Heart left ventricle (tissue), 16 donors: ENCODE results near the gene RCBTB1. TPM values are rescaled to one million over a fixed set of nuclear protein-coding genes. Genes with fewer than 3 reads are reported as not detected.

Experiments
- ATAC-seq, 4 donors: fragments of 200-7000 bp; cut with Tn5 transposase; one replicate each; pipeline ENCODE4 v1.9.1; 2020 to 2022; ENCODE audit warnings: moderate library complexity in 4 of 4, mild to moderate bottlenecking in 3 of 4, moderate number of reproducible peaks in 1 of 4
- DNase-seq, 5 donors: peaks; one replicate each; pipeline ENCODE4 v3.0.0-alpha.2; 2020
- H3K27ac ChIP-seq, 12 donors: fragments of 200-600 bp; sonication (generic) in 4 of 12; one replicate each; pipeline versions ENCODE4 v1.5.0 to v1.8.0; 2016 to 2022; ENCODE audit warnings: mild to moderate bottlenecking in 2 of 12
- H3K27me3 ChIP-seq, 9 donors: fragments of 200-600 bp; sonication (generic) in 2 of 9; one replicate each; pipeline versions ENCODE4 v1.5.1 to v1.8.0; 2016 to 2022; ENCODE audit warnings: mild to moderate bottlenecking in 3 of 9
- H3K36me3 ChIP-seq, 9 donors: fragments of 200-600 bp; sonication (generic) in 2 of 9; one replicate each; pipeline versions ENCODE4 v1.5.0 to v1.8.0; 2018 to 2022; ENCODE audit warnings: mild to moderate bottlenecking in 2 of 9
- H3K4me1 ChIP-seq, 12 donors: fragments of 200-600 bp; sonication (generic) in 4 of 12; one replicate each; pipeline versions ENCODE4 v1.5.0 to v1.8.0; 2016 to 2022; ENCODE audit warnings: mild to moderate bottlenecking in 3 of 12
- H3K4me3 ChIP-seq, 12 donors: fragments of 200-600 bp; sonication (generic) in 4 of 12; one replicate each; pipeline versions ENCODE4 v1.5.0 to v1.8.0; 2017 to 2022; ENCODE audit warnings: mild to moderate bottlenecking in 9 of 12, moderate library complexity in 4 of 12
- H3K9me3 ChIP-seq, 12 donors: fragments of 200-600 bp; sonication (generic) in 4 of 12; one replicate each; pipeline versions ENCODE4 v1.5.0 to v1.8.0; 2016 to 2022; ENCODE audit warnings: mild to moderate bottlenecking in 1 of 12
- CTCF ChIP-seq, 12 donors: fragments of 200-600 bp; sonication (generic) in 4 of 12; IDR thresholded peaks; one replicate each; pipeline versions ENCODE4 v1.5.0 to v1.8.0; 2018 to 2022; ENCODE audit warnings: antibody characterized with exemption in 12 of 12, mild to moderate bottlenecking in 5 of 12
- POLR2A ChIP-seq, 2 donors: fragments of 450-650 bp; IDR thresholded peaks; one replicate each; pipeline ENCODE4 v1.6.1; 2017; ENCODE audit warnings: antibody characterized with exemption in 2 of 2, mild to moderate bottlenecking in 2 of 2, moderate library complexity in 2 of 2
- WGBS, 4 donors: extraction: QIAGEN DNeasy Blood & Tissue Kit in 2 of 4; methylation state at CpG; one replicate each; pipeline versions ENCODE4 v1.1.5 to v1.1.7; 2013 to 2018; 5-methylcytosine and 5-hydroxymethylcytosine counted together
- intact Hi-C, 10 donors: fragments of 100-400 bp; cut with DNase I; formaldehyde crosslinking; loops; one replicate each; pipeline versions ENCODE4 v1.11.1 to v1.14.2; 2022
- polyA plus RNA-seq, 2 donors: library from polyadenylated mRNA; stranded (reverse); fragments of 200-250 nt; gene quantifications; one replicate each; pipeline ENCODE4 v1.2.3, GENCODE V29; 2013
- total RNA-seq, 9 donors: library from RNA; depleted of rRNA in 2 of 9; stranded (reverse); fragments of >200 nt in 2 of 9; fragmentation: NEBNext Ultra II Directional in 3 of 9; extraction: Animal tissue kit (Norgen Biotek cat#: 25700) in 3 of 9; gene quantifications; one replicate each; pipeline versions ENCODE4 v1.1.0 to v1.2.4, GENCODE V29; 2016 to 2023
- donor health status: ischemic (EF 13 %, LVEDD 7.1; RV severe dilation, severe dysfunction).
- donor health status: healthy with polysubstance abuse.
- donor health status: DM: no; HTN: yes; CAD: no.
- donor health status: DM: no; HTN: no; CAD: no.
- donor health status: ischemic (EF 25% LVEDD 6.9; RV normal size, moderate dysfunction).
- donor health status: ischemic (EF 25% LVEDD 5.7; RV mildly dilated, moderate dysfunction).
- donor health status: healthy.
- donor health status: DM: yes; HTN: yes; CAD: no.
- donor health status: ischemic (EF 35%, LVEDD 5.7; RV mildly dilated, moderate dysfunction).
- donor health status: nonischemic (EF 11% LVEDD 7.7; RV severe dilation, severe dysfunction).
- donor health status: DM: yes; HTN: yes; CAD: no.
- donor health status: PGD.
- donor health status: ischemic (EF 29% LVEDD 5.4; RV normal size, mild dysfunction).
- donor health status: nonischemic (EF 23%, LVEDD 6.1; RV moderate dilation, normal function).

Gene RCBTB1
- total and polyA plus RNA-seq, 11 donors = 8.5 to 25.8 (median 16.2) TPM

- WGBS, 4 donors = 79 to 100% (median 81%) methylated on average over 3 of the region's 3 CpGs
- H3K4me1 ChIP-seq = peaks cover 0 to 32% (median 13%) of the 10 kb centered on the region in 12 donors
- no peaks in the 10 kb centered on the region for H3K27me3 ChIP-seq
- peaks cover 0 to 47% (median 20%) of the 10 kb centered on the region in 9 donors for H3K36me3 ChIP-seq
- H3K27ac ChIP-seq = no peak overlapping the region
- no peak overlapping the region for H3K4me3 ChIP-seq
- TF ChIP-seq POLR2A (IDR thresholded peaks at IDR 0.05) (no peak), CTCF (IDR thresholded peaks at IDR 0.05) (no peak)
- intact Hi-C loops = no loop called here
- ATAC-seq (no peak), DNase-seq (no peak)
- H3K9me3 ChIP-seq = no peaks in the 10 kb centered on the region
Measured at GRCh38 chr13:49579501-49579900, 5.9 kb downstream of the RCBTB1 start.

GRCh38 chr13:49571299-49572240, 13.8 kb downstream of the RCBTB1 start:
- no peak overlapping the region for H3K27ac ChIP-seq
- H3K4me1 ChIP-seq = peaks cover 0 to 12% (median 2%) of the 10 kb centered on the region in 12 donors
- ATAC-seq (no peak), DNase-seq (no peak)
- whole genome bisulfite sequencing, 4 donors = 86 to 93% (median 89%) methylated on average over 8 of the region's 8 CpGs
- intact Hi-C loops = no loop called here
- H3K36me3 ChIP-seq = peaks cover 0 to 8% (median 5%) of the 10 kb centered on the region in 9 donors
- no peaks in the 10 kb centered on the region for H3K9me3 ChIP-seq
- H3K4me3 ChIP-seq = no peak overlapping the region
- no peaks in the 10 kb centered on the region for H3K27me3 ChIP-seq
- TF ChIP-seq CTCF (IDR thresholded peaks at IDR 0.05) (no peak), POLR2A (IDR thresholded peaks at IDR 0.05) (no peak)

GRCh38 chr13:49569993-49570689, 15.2 kb downstream of the RCBTB1 start:
- Histone ChIP-seq H3K27me3 (no peaks in the 10 kb centered on the region), H3K36me3 (peaks cover 0 to 14% (median 10%) of the 10 kb centered on the region in 9 donors), H3K9me3 (no peaks in the 10 kb centered on the region), H3K4me3 (no peak overlapping the region), H3K27ac (no peak overlapping the region), H3K4me1 (peaks cover 0 to 12% (median 0%) of the 10 kb centered on the region in 12 donors)
- intact Hi-C loops = no loop called here
- no peak for ATAC-seq
- WGBS, 4 donors = 89 to 100% (median 91%) methylated on average over 1 of the region's 1 CpG
- no peak for TF ChIP-seq CTCF (IDR thresholded peaks at IDR 0.05)
- no peak for TF ChIP-seq POLR2A (IDR thresholded peaks at IDR 0.05)
- DNase-seq = no peak

GRCh38 chr13:49567491-49567890, 17.9 kb downstream of the RCBTB1 start:
- H3K27ac ChIP-seq = no peak overlapping the region
- WGBS, 4 donors = 78 to 84% (median 81%) methylated on average over 5 of the region's 5 CpGs
- ATAC-seq = no peak
- peaks cover 0 to 12% (median 0%) of the 10 kb centered on the region in 12 donors for H3K4me1 ChIP-seq
- no peaks in the 10 kb centered on the region for H3K9me3 ChIP-seq
- intact Hi-C loops = no loop called here
- H3K36me3 ChIP-seq = peaks cover 0 to 24% (median 20%) of the 10 kb centered on the region in 9 donors
- no peak overlapping the region for H3K4me3 ChIP-seq
- no peaks in the 10 kb centered on the region for H3K27me3 ChIP-seq
- TF ChIP-seq CTCF (IDR thresholded peaks at IDR 0.05) (no peak), POLR2A (IDR thresholded peaks at IDR 0.05) (no peak)
- no peak for DNase-seq
